Stimulated activated CD8-positive, alpha-beta memory T cell treated with anti-CD3 and anti-CD28 coated beads, Interleukin-12 subunit alpha, Interleukin-12 subunit beta, amount 100 ng/mL, for 24 hours (primary cell): Measurements from ENCODE around the gene RAB6B.

ENCODE experiments used
- DNase-seq: peaks from one replicate; pipeline ENCODE4 v3.0.0-alpha.2; 2020; ENCODE audit errors: extremely low read depth

Gene RAB6B

DNA sequence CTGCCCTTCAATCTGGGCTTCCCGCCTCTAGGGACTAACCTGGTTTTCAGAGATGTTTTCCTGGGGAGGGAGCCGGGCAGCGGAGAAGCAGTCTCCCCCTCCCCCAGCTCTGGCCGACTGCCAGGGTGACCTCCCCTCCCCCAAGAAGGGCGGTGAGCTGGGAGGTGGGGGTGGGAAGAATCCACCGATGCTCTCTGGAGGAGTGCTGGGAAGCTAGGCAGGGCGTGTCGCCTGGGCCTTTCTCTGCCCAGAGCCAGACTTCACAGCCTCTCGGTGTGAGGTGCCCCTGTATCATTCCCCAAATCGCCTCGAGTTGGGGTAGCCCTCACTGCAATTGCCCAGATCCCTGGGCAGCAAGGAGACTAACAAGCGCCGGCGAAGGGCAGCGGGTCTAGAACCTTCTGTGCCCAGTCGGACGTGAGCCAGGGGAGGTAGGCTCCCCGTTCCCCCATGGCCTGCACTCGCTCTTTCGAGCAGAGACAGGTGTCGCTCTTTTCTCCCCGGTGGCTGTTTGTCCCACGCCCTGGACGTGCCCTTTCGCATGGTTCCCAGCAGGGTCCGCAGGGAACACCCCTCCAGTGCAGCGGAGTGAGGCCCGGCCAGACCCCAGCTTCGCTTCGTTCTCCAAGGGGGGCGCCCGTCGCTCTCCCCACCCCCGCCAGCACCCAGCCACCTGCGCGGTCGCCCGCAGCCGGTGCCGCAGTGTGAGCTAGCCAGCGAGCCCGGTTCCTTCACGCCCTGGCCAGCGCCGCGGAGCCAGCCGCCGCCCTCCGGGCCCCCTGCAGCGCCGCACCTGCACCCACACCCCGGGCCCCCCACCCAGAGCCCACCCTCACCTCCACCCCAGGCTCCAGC, 1.1 kb downstream of the RAB6B start:
- DNase-seq = no peak

GRCh38 chr3:133893683-133894352, 1.9 kb downstream of the RAB6B start:
- DNase-seq = no peak

DNA sequence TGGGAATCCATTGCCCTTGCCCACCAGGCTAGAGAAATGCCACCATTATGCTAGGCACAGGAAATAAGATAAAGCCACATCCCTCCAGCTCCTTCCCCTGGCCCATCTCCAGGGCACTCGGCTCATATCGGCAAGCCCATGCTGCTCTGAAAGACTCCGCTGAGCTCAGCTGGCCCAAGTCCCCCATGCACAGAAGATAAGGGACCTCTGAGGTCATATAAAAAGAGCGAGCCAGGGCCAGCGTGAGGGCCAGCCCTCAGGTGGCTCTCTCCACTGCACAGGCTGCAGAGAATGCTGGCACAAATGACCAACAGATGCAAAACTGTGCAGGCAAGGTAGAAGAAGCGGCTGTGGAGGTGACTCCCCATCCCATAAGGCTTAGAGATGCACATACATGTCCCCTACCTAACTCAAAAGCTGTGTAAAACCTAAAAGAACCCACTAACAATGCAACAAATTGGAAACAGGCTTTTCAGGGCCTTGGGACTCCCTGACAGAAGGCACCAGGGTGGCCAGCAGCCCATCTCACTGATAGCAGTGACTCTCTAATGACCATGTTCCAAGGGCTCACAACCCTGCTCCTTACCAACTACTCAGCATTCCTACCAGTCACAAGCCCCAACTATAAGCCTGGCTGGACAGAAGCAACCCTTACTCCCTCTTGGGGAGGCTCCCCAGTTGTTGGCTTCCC, 3.0 kb downstream of the RAB6B start:
- DNase-seq = no peak

GRCh38 chr3:133891662-133892378, 3.9 kb downstream of the RAB6B start:
- no peak for DNase-seq

DNA sequence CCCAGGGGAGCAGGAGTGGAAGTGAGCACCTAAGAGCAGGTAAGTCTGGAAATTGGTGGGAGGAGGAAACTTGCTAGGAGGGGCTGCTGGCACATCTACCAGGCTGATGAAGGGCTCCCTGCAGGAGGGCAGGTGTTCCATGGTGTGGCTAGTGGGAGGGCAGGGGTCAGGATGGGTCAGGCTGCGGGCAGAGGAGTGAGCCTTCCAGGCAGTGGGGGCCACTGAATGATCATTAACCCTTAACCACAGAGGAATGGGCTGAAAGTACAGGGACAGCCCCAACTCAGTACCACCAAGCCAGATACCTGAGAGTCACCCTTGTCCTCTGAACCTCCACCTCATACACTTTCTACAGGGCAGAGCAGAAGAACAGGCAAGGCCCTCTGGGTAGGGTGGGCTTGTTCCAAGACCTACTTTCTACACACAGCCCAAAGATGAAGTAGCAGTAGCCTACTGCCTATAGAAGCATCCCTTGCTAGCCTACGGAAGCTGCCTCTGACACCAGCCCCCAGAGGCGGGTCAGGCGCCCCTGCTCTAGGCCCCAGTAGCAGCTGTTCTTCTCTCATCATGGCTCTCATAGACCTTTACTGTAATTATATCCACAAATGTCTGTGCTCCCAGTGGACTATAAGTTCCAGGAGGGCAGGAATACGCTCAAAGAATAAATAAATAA, 4.6 kb downstream of the RAB6B start:
- DNase-seq = no peak

DNA sequence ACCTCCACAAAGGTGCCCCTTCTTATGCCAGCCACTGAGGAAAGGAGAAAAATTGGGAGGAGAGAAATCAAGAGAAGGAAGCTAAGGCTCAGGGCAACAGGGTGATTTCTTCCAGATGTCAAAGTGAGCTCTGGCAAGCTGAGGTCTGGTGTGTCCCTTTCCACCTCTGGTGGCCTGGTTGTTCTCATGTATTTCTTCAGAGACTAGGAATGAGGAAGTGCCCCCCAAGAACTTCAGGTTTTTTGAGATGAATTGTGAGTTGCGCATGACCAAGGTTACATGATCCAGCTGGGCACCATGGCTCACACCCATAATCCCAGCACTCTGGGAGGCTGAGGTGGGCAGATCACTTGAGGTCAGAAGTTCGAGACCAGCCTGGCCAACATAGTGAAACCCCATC, 5.6 kb downstream of the RAB6B start:
- no peak for DNase-seq

GRCh38 chr3:133888726-133889340, 6.8 kb downstream of the RAB6B start:
- DNase-seq = no peak

GRCh38 chr3:133887803-133888703, 7.6 kb downstream of the RAB6B start:
- no peak for DNase-seq

DNA sequence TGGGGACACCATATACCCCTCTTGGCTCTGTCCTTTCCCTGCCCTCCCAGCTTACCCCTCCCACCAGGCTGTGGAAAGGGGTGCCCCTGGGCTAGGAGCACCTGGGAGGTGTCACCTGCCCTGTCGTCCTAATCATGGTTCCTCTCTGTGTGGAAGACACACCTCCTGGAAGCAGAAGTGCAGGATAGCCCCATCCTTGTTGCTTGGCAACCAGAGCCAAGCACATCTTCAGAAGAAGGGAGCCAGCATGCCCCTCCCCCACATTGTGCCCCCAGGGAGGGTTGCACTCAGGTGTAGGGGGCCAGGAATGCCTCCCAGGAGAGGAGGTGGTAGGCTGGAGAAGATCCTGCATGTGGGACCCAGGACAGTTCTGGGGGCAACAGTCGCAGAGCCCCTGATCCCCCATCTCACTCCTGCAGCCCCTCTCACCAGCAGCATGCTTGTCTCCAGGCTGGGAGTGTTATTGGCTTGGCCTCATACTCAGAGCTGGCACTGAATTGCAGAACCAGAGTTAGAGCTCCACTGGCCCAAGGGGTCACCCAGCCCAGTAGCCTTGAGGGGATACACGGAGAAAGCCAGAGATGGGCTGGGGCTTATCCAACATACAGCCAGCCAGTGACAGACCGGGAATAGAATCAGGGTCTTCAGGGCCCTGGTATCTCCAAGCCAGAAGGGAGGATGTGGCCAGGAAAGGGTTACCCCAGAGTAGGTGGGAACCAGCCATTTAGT, 8.4 kb downstream of the RAB6B start:
- no peak for DNase-seq

DNA sequence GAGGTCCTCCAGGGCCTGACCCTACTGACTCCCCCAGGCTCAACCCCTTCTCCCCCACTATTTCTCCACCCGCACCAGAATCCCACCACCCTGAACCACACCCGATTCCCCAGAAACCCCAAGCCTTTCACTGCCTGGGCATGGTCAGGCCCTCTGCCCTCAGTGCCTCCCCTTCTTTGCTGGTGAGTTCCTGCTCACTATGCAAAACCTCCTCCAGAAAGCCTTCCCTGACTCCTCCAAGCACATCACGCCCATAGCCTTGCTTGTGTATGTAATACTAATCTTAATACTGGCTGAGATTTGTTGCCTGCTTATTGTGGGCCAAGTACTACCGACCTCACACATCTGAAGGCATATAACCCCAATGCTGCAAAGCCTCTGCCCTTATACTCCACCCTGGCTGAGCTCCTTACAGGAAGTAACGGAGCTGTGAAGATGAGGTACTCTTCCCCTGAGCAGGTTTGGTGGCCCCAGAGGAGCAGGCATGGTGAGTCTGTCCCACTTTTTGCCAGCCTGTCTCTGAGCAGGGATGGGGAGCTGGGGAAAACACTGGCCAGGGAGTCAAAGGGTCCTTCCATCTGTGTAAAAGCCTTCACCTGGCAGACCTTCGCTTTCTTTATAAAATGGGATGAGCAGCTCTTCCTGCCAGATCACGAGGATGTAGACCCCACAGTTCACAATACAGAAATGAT, 9.5 kb downstream of the RAB6B start:
- DNase-seq = no peak

GRCh38 chr3:133884887-133885711, 10.6 kb downstream of the RAB6B start:
- DNase-seq = no peak

- DNase-seq = no peak
Measured at GRCh38 chr3:133884054-133884886, 11.4 kb downstream of the RAB6B start.

DNA sequence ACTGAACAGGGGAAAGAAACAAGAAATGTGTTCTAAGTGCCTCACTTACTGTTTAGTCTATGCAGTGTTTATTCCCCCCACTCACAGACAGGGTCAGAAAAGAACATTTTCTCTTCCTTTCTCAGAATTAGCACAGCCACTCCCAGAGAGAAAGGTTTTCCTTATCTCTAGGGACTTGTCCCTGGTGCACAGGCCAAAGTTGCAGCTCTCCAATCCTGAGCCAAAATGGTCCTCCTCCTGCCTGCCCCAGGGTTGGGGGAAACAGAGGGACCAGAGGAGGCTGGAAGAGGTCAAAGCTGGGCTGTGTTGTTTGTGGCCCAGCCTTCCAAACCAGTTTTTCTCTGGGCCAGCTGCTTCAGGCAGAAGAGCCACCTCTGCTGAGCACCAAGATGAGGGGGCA, 12.0 kb downstream of the RAB6B start:
- no peak for DNase-seq

DNA sequence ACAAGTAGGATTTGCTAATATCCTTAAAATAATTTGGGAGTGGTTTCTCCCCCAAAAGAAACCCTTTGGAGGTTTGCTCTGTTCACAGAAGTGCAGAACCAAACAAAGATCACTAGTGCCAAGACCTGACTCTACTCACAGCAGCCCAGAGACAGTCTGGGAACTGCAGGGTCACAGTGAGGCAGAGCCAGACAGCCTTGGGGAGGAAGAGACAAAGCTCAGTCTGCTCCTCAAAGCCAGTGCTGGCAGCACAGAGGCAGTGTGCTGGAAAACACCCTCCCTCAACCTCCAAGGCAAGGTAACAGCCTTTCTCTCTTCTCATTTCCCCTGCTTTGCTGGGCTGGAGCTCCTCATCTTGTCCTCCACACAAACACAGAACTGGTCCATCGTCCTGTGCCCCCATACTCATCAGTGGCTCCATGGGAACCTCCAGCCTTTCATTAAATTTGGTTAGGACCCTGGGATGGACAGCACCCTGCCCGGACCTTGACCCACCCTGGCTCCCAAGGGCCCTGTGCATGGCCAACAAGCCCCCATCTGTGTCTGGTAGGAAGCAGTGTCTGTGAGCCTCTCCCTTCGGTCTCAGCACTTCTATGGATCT, 12.6 kb downstream of the RAB6B start:
- no peak for DNase-seq

DNA sequence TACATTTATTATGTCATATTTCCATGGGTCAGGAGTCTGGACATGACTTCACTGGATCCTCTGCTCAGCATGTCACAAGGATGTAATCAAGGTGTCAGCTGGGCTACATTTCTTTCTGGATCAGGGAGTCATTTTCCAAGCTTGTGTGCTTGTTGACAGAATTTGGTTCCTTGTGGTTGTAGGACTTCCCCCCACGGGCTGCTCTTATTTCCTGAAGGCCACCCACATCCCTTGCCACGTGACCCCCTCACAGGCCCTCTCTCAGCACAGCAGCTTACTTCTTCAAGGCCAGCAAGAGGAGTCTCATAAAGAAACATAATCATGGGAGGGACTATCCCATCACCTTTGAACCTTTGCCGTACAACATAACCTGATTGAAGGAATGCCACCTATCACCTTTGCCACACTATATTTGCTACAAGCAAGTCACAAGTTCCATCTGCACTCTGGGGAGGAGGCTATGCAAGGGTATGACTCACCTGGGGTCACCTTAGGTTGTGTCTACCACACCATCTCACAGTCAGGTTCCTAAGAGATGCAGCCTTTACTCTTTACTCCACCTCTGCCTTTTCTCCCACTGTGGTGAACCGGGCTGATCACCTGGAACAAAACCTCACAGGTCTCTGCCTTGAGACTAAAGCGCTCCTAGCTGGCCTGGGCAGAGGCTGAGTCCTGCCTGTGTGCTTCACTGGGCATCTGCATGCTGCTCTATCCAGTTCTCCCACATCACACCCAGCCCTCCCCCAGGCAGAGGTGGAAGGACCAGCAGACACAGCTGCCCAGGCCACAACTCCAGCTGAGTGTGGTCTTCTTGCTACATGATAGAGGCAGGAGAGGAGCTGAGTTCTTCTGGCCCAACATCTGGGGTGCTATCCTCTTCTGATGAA, 13.5 kb downstream of the RAB6B start:
- no peak for DNase-seq
